Upper lobe of left lung (tissue), 4 donors: Measurements from ENCODE around the gene PCYT1A.

ENCODE experiments used
- CTCF ChIP-seq, 6 experiments: fragments of 450-650 bp in 4 of 6; fragments of 200-600 bp in 2 of 6; sonication (generic) in 2 of 6; IDR thresholded peaks; one replicate each; pipeline ENCODE4 v1.5.1; 2016 to 2019; ENCODE audit warnings: antibody characterized with exemption in 6 of 6
- POLR2A ChIP-seq, 4 donors: fragments of 450-650 bp; IDR thresholded peaks; one replicate each; pipeline ENCODE4 v1.5.1; 2016 to 2017; ENCODE audit warnings: antibody characterized with exemption in 4 of 4, mild to moderate bottlenecking in 2 of 4

GRCh38 chr3:196216089-196216564 lies 71.4 kb downstream of the PCYT1A start, which contains the start of gene SLC51A:
- TF ChIP-seq POLR2A (IDR thresholded peaks at IDR 0.05), result no peak
- TF ChIP-seq CTCF (IDR thresholded peaks at IDR 0.05), result no peak
